Lower leg skin (tissue), 3 donors: ENCODE results near the gene C1QTNF3.

ENCODE experiments used
- POLR2A ChIP-seq, 2 donors: fragments of 450-650 bp; IDR thresholded peaks; one replicate each; pipeline ENCODE4 v1.6.1; 2016 to 2017; ENCODE audit warnings: antibody characterized with exemption in 2 of 2, mild to moderate bottlenecking in 1 of 2, moderate library complexity in 1 of 2
- TF ChIP-seq, protein P1 (sequence below), 3 donors: fragments of 450-650 bp; IDR thresholded peaks; one replicate each; pipeline ENCODE4 v1.5.1; 2016; ENCODE audit warnings: antibody characterized with exemption in 3 of 3, mild to moderate bottlenecking in 3 of 3, moderate library complexity in 2 of 3

DNA sequence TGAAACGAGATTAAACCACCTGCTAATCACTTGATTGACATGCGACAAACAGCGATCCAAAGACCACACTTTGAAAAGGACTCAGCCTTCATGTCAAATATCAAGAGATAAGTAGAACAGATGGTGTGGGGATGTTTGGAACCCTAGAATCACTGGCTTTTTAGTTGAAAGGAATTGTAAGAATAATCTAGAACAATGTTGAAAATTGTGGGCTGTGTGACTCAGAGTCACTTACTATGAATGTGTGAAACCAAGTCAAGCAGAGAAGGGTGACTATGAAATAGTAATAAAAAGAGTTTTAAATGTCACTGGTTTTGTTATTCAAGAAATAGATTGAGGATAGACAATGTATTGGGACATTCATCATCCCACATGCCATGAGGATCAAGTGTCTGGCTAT is 14.1 kb upstream of the C1QTNF3 start:
- TF ChIP-seq POLR2A (IDR thresholded peaks at IDR 0.05): no peak
- TF ChIP-seq, protein P1, sequence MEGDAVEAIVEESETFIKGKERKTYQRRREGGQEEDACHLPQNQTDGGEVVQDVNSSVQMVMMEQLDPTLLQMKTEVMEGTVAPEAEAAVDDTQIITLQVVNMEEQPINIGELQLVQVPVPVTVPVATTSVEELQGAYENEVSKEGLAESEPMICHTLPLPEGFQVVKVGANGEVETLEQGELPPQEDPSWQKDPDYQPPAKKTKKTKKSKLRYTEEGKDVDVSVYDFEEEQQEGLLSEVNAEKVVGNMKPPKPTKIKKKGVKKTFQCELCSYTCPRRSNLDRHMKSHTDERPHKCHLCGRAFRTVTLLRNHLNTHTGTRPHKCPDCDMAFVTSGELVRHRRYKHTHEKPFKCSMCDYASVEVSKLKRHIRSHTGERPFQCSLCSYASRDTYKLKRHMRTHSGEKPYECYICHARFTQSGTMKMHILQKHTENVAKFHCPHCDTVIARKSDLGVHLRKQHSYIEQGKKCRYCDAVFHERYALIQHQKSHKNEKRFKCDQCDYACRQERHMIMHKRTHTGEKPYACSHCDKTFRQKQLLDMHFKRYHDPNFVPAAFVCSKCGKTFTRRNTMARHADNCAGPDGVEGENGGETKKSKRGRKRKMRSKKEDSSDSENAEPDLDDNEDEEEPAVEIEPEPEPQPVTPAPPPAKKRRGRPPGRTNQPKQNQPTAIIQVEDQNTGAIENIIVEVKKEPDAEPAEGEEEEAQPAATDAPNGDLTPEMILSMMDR (IDR thresholded peaks at IDR 0.05): no peak
